Sigmoid colon (tissue), 4 donors: Measurements from ENCODE around the gene PAK4.

Experiments used
- CTCF ChIP-seq, 4 experiments: fragments of 450-650 bp in 3 of 4; fragments of 200-600 bp in 1 of 4; IDR thresholded peaks; one replicate each; pipeline ENCODE4 v1.5.1; 2016 to 2019; ENCODE audit warnings: antibody characterized with exemption in 4 of 4, mild to moderate bottlenecking in 3 of 4, moderate library complexity in 2 of 4
- EP300 ChIP-seq, 4 donors: sonication (generic); formaldehyde crosslinking; IDR thresholded peaks; one replicate each; pipeline ENCODE4 v1.6.1; 2017; ENCODE audit warnings: antibody characterized with exemption in 4 of 4
- POLR2A ChIP-seq, 2 donors: fragments of 450-650 bp; IDR thresholded peaks; one replicate each; pipeline ENCODE4 v1.6.1; 2016; ENCODE audit warnings: antibody characterized with exemption in 2 of 2, mild to moderate bottlenecking in 2 of 2, moderate library complexity in 2 of 2
- POLR2AphosphoS5 ChIP-seq, 4 donors: sonication (generic); formaldehyde crosslinking; IDR thresholded peaks; one replicate each; pipeline ENCODE4 v1.6.1; 2017; ENCODE audit warnings: antibody characterized with exemption in 4 of 4

GRCh38 chr19:39136225-39136940 is 10.8 kb downstream of the PAK4 start:
- no peak for TF ChIP-seq CTCF (IDR thresholded peaks at IDR 0.05)
- no peak for TF ChIP-seq POLR2A (IDR thresholded peaks at IDR 0.05)
- no peak for TF ChIP-seq EP300 (IDR thresholded peaks at IDR 0.05)
- TF ChIP-seq POLR2AphosphoS5 (IDR thresholded peaks at IDR 0.05): no peak
